Liver (tissue), 9 donors: ENCODE results near the gene MIER3. TPM values are rescaled to one million over a fixed set of nuclear protein-coding genes. Genes with fewer than 3 reads are reported as not detected.

Source experiments
- DNase-seq: peaks from one replicate; pipeline ENCODE4 v3.0.0-alpha.2; 2017; ENCODE audit warnings: low spot score
- H3K27ac ChIP-seq, 2 donors: one replicate each; pipeline ENCODE4 v1.7.0; 2013; ENCODE audit warnings: inconsistent platforms in 2 of 2, low read length in 2 of 2, control low read depth in 1 of 2, low read depth in 1 of 2, mild to moderate bottlenecking in 1 of 2
- H3K27me3 ChIP-seq, 4 donors: one replicate each; pipeline versions ENCODE4 v1.6.1 to v1.7.0; 2013; ENCODE audit warnings: low read length in 3 of 4, inconsistent platforms in 1 of 4, mild to moderate bottlenecking in 1 of 4, moderate library complexity in 1 of 4; ENCODE audit not compliant: control insufficient read depth in 4 of 4, insufficient read depth in 4 of 4
- H3K36me3 ChIP-seq, 4 donors: one replicate each; pipeline versions ENCODE4 v1.6.1 to v1.7.0; 2013; ENCODE audit warnings: low read length in 3 of 4, mild to moderate bottlenecking in 3 of 4, low read depth in 1 of 4, moderate library complexity in 1 of 4; ENCODE audit not compliant: control insufficient read depth in 4 of 4, insufficient read depth in 3 of 4
- H3K4me1 ChIP-seq, 4 donors: one replicate each; pipeline versions ENCODE4 v1.6.1 to v1.7.0; 2013; ENCODE audit warnings: low read length in 3 of 4, mild to moderate bottlenecking in 3 of 4, moderate library complexity in 1 of 4; ENCODE audit not compliant: control insufficient read depth in 4 of 4, insufficient read depth in 4 of 4
- H3K4me3 ChIP-seq, 3 donors: one replicate each; pipeline versions ENCODE4 v1.6.1 to v1.7.0; 2013; ENCODE audit warnings: low read length in 3 of 3, control low read depth in 1 of 3, low read depth in 1 of 3, mild to moderate bottlenecking in 1 of 3
- H3K9ac ChIP-seq, 2 donors: one replicate each; pipeline ENCODE4 v1.7.0; 2013; ENCODE audit warnings: low read length in 2 of 2, mild to moderate bottlenecking in 2 of 2, moderate library complexity in 2 of 2, control low read depth in 1 of 2, low read depth in 1 of 2
- H3K9me3 ChIP-seq, 4 donors: one replicate each; pipeline versions ENCODE4 v1.6.1 to v1.7.0; 2013; ENCODE audit warnings: low read length in 3 of 4; ENCODE audit not compliant: control insufficient read depth in 4 of 4
- ATF3 ChIP-seq: IDR thresholded peaks from 2 replicates; pipeline ENCODE4 v1.6.1; 2016; ENCODE audit warnings: antibody characterized with exemption
- EGR1 ChIP-seq, 2 donors: IDR thresholded peaks; 2 replicates each; pipeline ENCODE4 v1.6.1; 2016 to 2018; ENCODE audit warnings: antibody characterized with exemption in 2 of 2, low read depth in 2 of 2
- FOXA1 ChIP-seq: IDR thresholded peaks from 2 replicates; pipeline ENCODE4 v1.6.1; 2016; ENCODE audit warnings: antibody characterized with exemption
- FOXA2 ChIP-seq: IDR thresholded peaks from 2 replicates; pipeline ENCODE4 v1.6.1; 2016; ENCODE audit warnings: antibody characterized with exemption
- GABPA ChIP-seq, 2 donors: IDR thresholded peaks in 1 of 2; conservative IDR thresholded peaks in 1 of 2; 2 replicates each; pipeline ENCODE4 v1.6.1; 2016; ENCODE audit warnings: antibody characterized with exemption in 2 of 2, mild to moderate bottlenecking in 1 of 2, moderate library complexity in 1 of 2
- HNF4G ChIP-seq: IDR thresholded peaks from 2 replicates; pipeline ENCODE4 v1.6.1; 2016; ENCODE audit warnings: antibody characterized with exemption
- JUND ChIP-seq, 2 donors: IDR thresholded peaks; 2 replicates each; pipeline ENCODE4 v1.6.1; 2016; ENCODE audit warnings: antibody characterized with exemption in 2 of 2
- MAX ChIP-seq: IDR thresholded peaks from 2 replicates; pipeline ENCODE4 v1.6.1; 2016; ENCODE audit warnings: antibody characterized with exemption
- NR2F2 ChIP-seq: IDR thresholded peaks from 2 replicates; pipeline ENCODE4 v1.6.1; 2016; ENCODE audit warnings: antibody characterized with exemption
- RAD21 ChIP-seq, 2 donors: IDR thresholded peaks; 2 replicates each; pipeline ENCODE4 v1.6.1; 2016; ENCODE audit warnings: antibody characterized with exemption in 2 of 2, mild to moderate bottlenecking in 2 of 2
- REST ChIP-seq: IDR thresholded peaks from 2 replicates; pipeline ENCODE4 v1.6.1; 2016; ENCODE audit warnings: antibody characterized with exemption, mild to moderate bottlenecking
- RXRA ChIP-seq, 2 donors: IDR thresholded peaks; 2 replicates each; pipeline ENCODE4 v1.6.1; 2017 to 2018; ENCODE audit warnings: antibody characterized with exemption in 2 of 2, mild to moderate bottlenecking in 1 of 2
- SP1 ChIP-seq: IDR thresholded peaks from 2 replicates; pipeline ENCODE4 v1.6.1; 2018; ENCODE audit warnings: antibody characterized with exemption, mild to moderate bottlenecking
- TAF1 ChIP-seq: conservative IDR thresholded peaks from 2 replicates; pipeline ENCODE4 v1.6.1; 2016; ENCODE audit warnings: antibody characterized with exemption, mild to moderate bottlenecking
- YY1 ChIP-seq: IDR thresholded peaks from 2 replicates; pipeline ENCODE4 v1.6.1; 2016; ENCODE audit warnings: antibody characterized with exemption, mild to moderate bottlenecking
- ZBTB33 ChIP-seq: IDR thresholded peaks from 2 replicates; pipeline ENCODE4 v1.6.1; 2016; ENCODE audit warnings: antibody characterized with exemption
- WGBS: extraction: QIAGEN DNeasy Blood & Tissue Kit; methylation state at CpG from one replicate; pipeline ENCODE4 v1.1.7; 2013; 5-methylcytosine and 5-hydroxymethylcytosine counted together
- polyA plus RNA-seq, 2 donors: library from polyadenylated mRNA; stranded (reverse) in 1 of 2; unstranded in 1 of 2; fragments of 200-250 nt in 1 of 2; fragments of >200 nt in 1 of 2; fragmentation: Nextera tagmentation in 1 of 2; extraction: Ambion mirVana in 1 of 2; gene quantifications; one replicate each; pipeline versions ENCODE4 v1.2.1 to v1.2.3, GENCODE V29; 2013 to 2015
- total RNA-seq, 2 donors: library from RNA; depleted of rRNA; stranded (reverse); fragments of >200 nt; gene quantifications; one replicate each; pipeline ENCODE4 v1.2.3, GENCODE V29; 2014
- donor health status: healthy.
- donor health status: healthy.
- donor health status: healthy.
- donor health status: healthy.
- donor health status: healthy.

MIER3 gene
- total and polyA plus RNA-seq, 4 donors, result 4.1 to 15.5 (median 8.1) TPM

- 91% methylated on average over 4 of the region's 4 CpGs for WGBS
- TF ChIP-seq YY1, result no peak
- TF ChIP-seq REST, result no peak
- TF ChIP-seq MAX, result no peak
- no peak for TF ChIP-seq NR2F2
- no peak for TF ChIP-seq ZBTB33
- no peak for TF ChIP-seq TAF1
- no peak for TF ChIP-seq RAD21 (IDR thresholded peaks at IDR 0.05)
- no peak for TF ChIP-seq JUND (IDR thresholded peaks at IDR 0.05)
- TF ChIP-seq EGR1 (IDR thresholded peaks at IDR 0.05; ENCODE audit: low read depth in 2 of 2), result no peak
- DNase-seq, result no peak
Observed at GRCh38 chr5:56959326-56959725, 7.4 kb upstream of the MIER3 start.

GRCh38 chr5:56958595-56958994 lies 6.7 kb upstream of the MIER3 start:
- Histone ChIP-seq H3K9me3 (no peaks in the 10 kb centered on the region), H3K4me3 (no peak overlapping the region), H3K27me3 (no peaks in the 10 kb centered on the region), H3K9ac (no peak overlapping the region), H3K36me3 (no peaks in the 10 kb centered on the region), H3K4me1 (no peaks in the 10 kb centered on the region), H3K27ac (no peak overlapping the region)
- DNase-seq, result no peak
- 91% methylated on average over 2 of the region's 2 CpGs for WGBS
- TF ChIP-seq HNF4G (no peak), TAF1 (no peak), RXRA (IDR thresholded peaks at IDR 0.05) (no peak), YY1 (no peak), EGR1 (IDR thresholded peaks at IDR 0.05; ENCODE audit: low read depth in 2 of 2) (no peak)

More at GRCh38 chr5:56959326-56959725, 7.4 kb upstream of the MIER3 start:
- Histone ChIP-seq H3K36me3 (no peaks in the 10 kb centered on the region), H3K27me3 (no peaks in the 10 kb centered on the region), H3K4me1 (no peaks in the 10 kb centered on the region), H3K27ac (no peak overlapping the region), H3K9ac (no peak overlapping the region), H3K4me3 (no peak overlapping the region), H3K9me3 (no peaks in the 10 kb centered on the region)

GRCh38 chr5:56954262-56954661 lies 2.3 kb upstream of the MIER3 start:
- WGBS, result 98% methylated on average over 1 of the region's 1 CpG
- no peak overlapping the region for H3K9ac ChIP-seq
- peaks cover 0 to 2% (median 0%) of the 10 kb centered on the region in 4 donors for H3K36me3 ChIP-seq
- no peaks in the 10 kb centered on the region for H3K27me3 ChIP-seq
- no peaks in the 10 kb centered on the region for H3K9me3 ChIP-seq
- H3K27ac ChIP-seq, result no peak overlapping the region
- H3K4me1 ChIP-seq, result peaks cover 2 to 19% (median 9%) of the 10 kb centered on the region in 4 donors
- H3K4me3 ChIP-seq, result no peak overlapping the region
- no peak for DNase-seq
- TF ChIP-seq ATF3 (no peak), RXRA (IDR thresholded peaks at IDR 0.05) (no peak), HNF4G (no peak), RAD21 (IDR thresholded peaks at IDR 0.05) (no peak), REST (no peak), TAF1 (no peak), SP1 (no peak), NR2F2 (no peak), FOXA2 (no peak), GABPA (IDR thresholded peaks at IDR 0.05 in 1 of 2, conservative IDR thresholded peaks at IDR 0.05 in 1 of 2) (no peak), FOXA1 (no peak), ZBTB33 (no peak)
